H9 (cell line): ENCODE data around the gene IL4. TPM values are rescaled to one million over a fixed set of nuclear protein-coding genes. Genes with fewer than 3 reads are reported as not detected.

Experiments
- DNase-seq: peaks from one replicate; pipeline ENCODE4 v3.0.0-alpha.2; 2017
- H2AFZ ChIP-seq: one replicate; pipeline ENCODE4 v1.6.1; 2013; ENCODE audit warnings: mild to moderate bottlenecking, low read length, control low read depth, moderate library complexity
- H2AK5ac ChIP-seq: 2 replicates; pipeline ENCODE4 v1.6.1; 2013; ENCODE audit warnings: low read length, control low read depth, mixed read lengths; ENCODE audit not compliant: insufficient read length
- H2BK120ac ChIP-seq: one replicate; pipeline ENCODE4 v1.6.1; 2013; ENCODE audit warnings: low read depth, mild to moderate bottlenecking, low read length, control low read depth, inconsistent platforms; ENCODE audit not compliant: poor library complexity, severe bottlenecking
- H2BK12ac ChIP-seq: 2 replicates; pipeline ENCODE4 v1.6.1; 2013; ENCODE audit warnings: low read length, control low read depth, mixed read lengths, low read depth; ENCODE audit not compliant: insufficient read length
- H2BK15ac ChIP-seq: 2 replicates; pipeline ENCODE4 v1.6.1; 2013; ENCODE audit warnings: low read depth, low read length, control low read depth
- H2BK20ac ChIP-seq: one replicate; pipeline ENCODE4 v1.6.1; 2013; ENCODE audit warnings: low read depth, mild to moderate bottlenecking, low read length, control low read depth, inconsistent platforms; ENCODE audit not compliant: poor library complexity, severe bottlenecking
- H2BK5ac ChIP-seq: 2 replicates; pipeline ENCODE4 v1.6.1; 2013; ENCODE audit warnings: low read length, control low read depth, mixed read lengths; ENCODE audit not compliant: insufficient read length
- H3K14ac ChIP-seq: 2 replicates; pipeline ENCODE4 v1.6.1; 2013; ENCODE audit warnings: low read length, control low read depth; ENCODE audit not compliant: insufficient read depth
- H3K18ac ChIP-seq: 2 replicates; pipeline ENCODE4 v1.6.1; 2013; ENCODE audit warnings: low read depth, mild to moderate bottlenecking, mixed read lengths, low read length, control low read depth; ENCODE audit not compliant: insufficient read length
- H3K23ac ChIP-seq: 2 replicates; pipeline ENCODE4 v1.6.1; 2013; ENCODE audit warnings: low read length, control low read depth, mixed read lengths, low read depth; ENCODE audit not compliant: insufficient read length
- H3K23me2 ChIP-seq: 2 replicates; pipeline ENCODE4 v1.6.1; 2013; ENCODE audit warnings: low read depth, mild to moderate bottlenecking, mixed read lengths, low read length, control low read depth; ENCODE audit not compliant: insufficient read length, poor library complexity, severe bottlenecking
- H3K27ac ChIP-seq: 2 replicates; pipeline ENCODE4 v1.5.1; 2013; ENCODE audit warnings: low read length, control low read depth, mixed read lengths, low read depth; ENCODE audit not compliant: insufficient read length
- H3K27me3 ChIP-seq: 2 replicates; pipeline ENCODE4 v1.6.1; 2013; ENCODE audit warnings: low read length, control low read depth, inconsistent platforms; ENCODE audit not compliant: insufficient read depth
- H3K4ac ChIP-seq: 2 replicates; pipeline ENCODE4 v1.6.1; 2013; ENCODE audit warnings: low read depth, mild to moderate bottlenecking, control low read depth, inconsistent platforms, low read length, moderate library complexity
- H3K4me1 ChIP-seq: 2 replicates; pipeline ENCODE4 v1.6.1; 2013; ENCODE audit warnings: low read length, control low read depth, inconsistent platforms; ENCODE audit not compliant: insufficient read depth
- H3K4me2 ChIP-seq: 2 replicates; pipeline ENCODE4 v1.6.1; 2013; ENCODE audit warnings: low read length, control low read depth, mixed read lengths; ENCODE audit not compliant: insufficient read length, insufficient read depth
- H3K56ac ChIP-seq: 2 replicates; pipeline ENCODE4 v1.6.1; 2013; ENCODE audit warnings: low read depth, mild to moderate bottlenecking, mixed read lengths, low read length, control low read depth; ENCODE audit not compliant: insufficient read length
- H3K79me1 ChIP-seq: 2 replicates; pipeline ENCODE4 v1.6.1; 2013; ENCODE audit warnings: low read depth, mild to moderate bottlenecking, moderate library complexity, low read length, control low read depth, inconsistent platforms; ENCODE audit not compliant: insufficient read depth, poor library complexity, severe bottlenecking
- H3K79me2 ChIP-seq: 2 replicates; pipeline ENCODE4 v1.6.1; 2013; ENCODE audit warnings: low read length, control low read depth, inconsistent platforms; ENCODE audit not compliant: insufficient read depth
- H3K9ac ChIP-seq: 2 replicates; pipeline ENCODE4 v1.6.1; 2013; ENCODE audit warnings: low read length, control low read depth, mixed read lengths; ENCODE audit not compliant: insufficient read length; ENCODE audit errors: extremely low read depth
- H3K9me3 ChIP-seq: one replicate; pipeline ENCODE4 v1.6.1; 2013; ENCODE audit warnings: low read depth, low read length, inconsistent platforms; ENCODE audit not compliant: control insufficient read depth
- H3T11ph ChIP-seq: one replicate; pipeline ENCODE4 v1.6.1; 2013; ENCODE audit warnings: mild to moderate bottlenecking, low read length, control low read depth, inconsistent platforms
- H4K20me1 ChIP-seq: one replicate; pipeline ENCODE4 v1.6.1; 2013; ENCODE audit not compliant: control insufficient read depth, insufficient read length, insufficient read depth
- H4K5ac ChIP-seq: 2 replicates; pipeline ENCODE4 v1.6.1; 2013; ENCODE audit warnings: low read depth, mild to moderate bottlenecking, mixed read lengths, low read length, control low read depth; ENCODE audit not compliant: insufficient read length
- H4K8ac ChIP-seq: replicated peaks from 2 replicates; pipeline ENCODE4 v1.6.1; 2013; ENCODE audit warnings: low read length, control low read depth, mixed read lengths, low read depth; ENCODE audit not compliant: insufficient read length
- H4K91ac ChIP-seq: 2 replicates; pipeline ENCODE4 v1.6.1; 2013; ENCODE audit warnings: low read depth, mild to moderate bottlenecking, moderate library complexity, mixed read lengths, low read length, control low read depth; ENCODE audit not compliant: insufficient read length
- H3K27ac Mint-ChIP-seq, 3 experiments: 2 replicates in 2 of 3; 3 replicates in 1 of 3; pipeline ENCODE4 v1.8.0; 2020 to 2021; ENCODE audit warnings: mixed read lengths in 3 of 3, mild to moderate bottlenecking in 1 of 3, moderate library complexity in 1 of 3
- H3K27me3 Mint-ChIP-seq: 2 replicates; pipeline ENCODE4 v1.8.0; 2021; ENCODE audit warnings: low read depth, mild to moderate bottlenecking, moderate library complexity, mixed read lengths
- H3K36me3 Mint-ChIP-seq, 3 experiments: 2 replicates in 2 of 3; 3 replicates in 1 of 3; pipeline ENCODE4 v1.8.0; 2020 to 2021; ENCODE audit warnings: low read depth in 3 of 3, mixed read lengths in 3 of 3; ENCODE audit not compliant: insufficient read depth in 1 of 3
- H3K4me1 Mint-ChIP-seq, 2 experiments: 2 replicates each; pipeline ENCODE4 v1.8.0; 2020; ENCODE audit warnings: mixed read lengths in 2 of 2
- H3K4me3 Mint-ChIP-seq, 2 experiments: 2 replicates in 1 of 2; 3 replicates in 1 of 2; pipeline ENCODE4 v1.8.0; 2020 to 2021; ENCODE audit warnings: mild to moderate bottlenecking in 2 of 2, mixed read lengths in 2 of 2, moderate library complexity in 1 of 2
- H3K9me3 Mint-ChIP-seq, 2 experiments: 2 replicates in 1 of 2; 3 replicates in 1 of 2; pipeline ENCODE4 v1.8.0; 2020; ENCODE audit warnings: mild to moderate bottlenecking in 2 of 2, mixed read lengths in 2 of 2, moderate library complexity in 1 of 2
- WGBS: extraction: QIAGEN DNeasy Blood & Tissue Kit; methylation state at CpG from one replicate; pipeline ENCODE4 v1.1.7; 2013; ENCODE audit warnings: missing lambda C conversion rate, low lambda C conversion rate, mixed read lengths; ENCODE audit not compliant: insufficient read length; ENCODE audit errors: extremely low coverage; 5-methylcytosine and 5-hydroxymethylcytosine counted together
- total RNA-seq: library from RNA; stranded (reverse); gene quantifications from 2 replicates; pipeline ENCODE4 v1.2.1, GENCODE V29; 2021
- TF ChIP-seq, protein P1 (sequence below): fragments of 200-600 bp; sonication (generic); conservative IDR thresholded peaks from 3 replicates; pipeline ENCODE4 v1.8.0; 2021; ENCODE audit warnings: antibody characterized with exemption, mild to moderate bottlenecking

IL4 gene
- total RNA-seq, 1 experiment from 2014 or later: not detected

DNA sequence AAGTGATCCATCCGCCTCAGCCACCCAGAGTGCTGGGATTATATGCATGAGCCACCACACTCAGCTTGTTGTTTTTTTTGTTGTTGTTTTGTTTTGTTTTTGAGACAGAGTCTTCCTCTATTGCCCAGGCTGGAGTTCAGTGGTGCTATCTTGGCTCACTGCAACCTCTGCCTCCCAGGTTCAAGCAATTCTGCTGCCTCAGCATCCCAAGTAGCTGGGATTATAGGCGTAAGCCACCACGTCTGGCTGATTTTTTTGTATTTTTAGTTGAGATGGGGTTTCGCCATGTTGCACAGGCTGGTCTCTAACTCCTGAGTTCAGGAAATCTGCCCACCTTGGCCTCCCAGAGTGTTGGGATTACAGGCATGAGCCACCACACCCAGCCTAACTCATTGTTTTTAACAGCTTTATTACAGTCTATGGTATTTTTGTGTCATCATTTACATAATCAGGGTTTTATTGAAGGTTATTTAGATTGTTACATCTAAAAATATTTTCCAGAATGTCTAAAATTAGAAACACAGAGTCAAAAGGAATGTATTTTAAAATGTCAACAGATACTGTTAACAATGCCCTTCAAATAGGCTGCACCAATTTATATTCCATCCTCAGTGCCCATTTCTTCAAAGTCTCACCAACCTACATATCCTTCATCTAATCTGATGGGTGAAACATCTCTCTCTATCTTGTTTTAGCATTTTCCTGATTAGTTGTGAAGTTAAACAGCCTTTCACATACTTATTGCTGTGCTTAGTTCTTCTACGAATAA, 44.9 kb downstream of the IL4 start:
- TF ChIP-seq, protein P1, sequence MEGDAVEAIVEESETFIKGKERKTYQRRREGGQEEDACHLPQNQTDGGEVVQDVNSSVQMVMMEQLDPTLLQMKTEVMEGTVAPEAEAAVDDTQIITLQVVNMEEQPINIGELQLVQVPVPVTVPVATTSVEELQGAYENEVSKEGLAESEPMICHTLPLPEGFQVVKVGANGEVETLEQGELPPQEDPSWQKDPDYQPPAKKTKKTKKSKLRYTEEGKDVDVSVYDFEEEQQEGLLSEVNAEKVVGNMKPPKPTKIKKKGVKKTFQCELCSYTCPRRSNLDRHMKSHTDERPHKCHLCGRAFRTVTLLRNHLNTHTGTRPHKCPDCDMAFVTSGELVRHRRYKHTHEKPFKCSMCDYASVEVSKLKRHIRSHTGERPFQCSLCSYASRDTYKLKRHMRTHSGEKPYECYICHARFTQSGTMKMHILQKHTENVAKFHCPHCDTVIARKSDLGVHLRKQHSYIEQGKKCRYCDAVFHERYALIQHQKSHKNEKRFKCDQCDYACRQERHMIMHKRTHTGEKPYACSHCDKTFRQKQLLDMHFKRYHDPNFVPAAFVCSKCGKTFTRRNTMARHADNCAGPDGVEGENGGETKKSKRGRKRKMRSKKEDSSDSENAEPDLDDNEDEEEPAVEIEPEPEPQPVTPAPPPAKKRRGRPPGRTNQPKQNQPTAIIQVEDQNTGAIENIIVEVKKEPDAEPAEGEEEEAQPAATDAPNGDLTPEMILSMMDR: no peak
- H4K8ac ChIP-seq: no peak overlapping the region
- WGBS: no CpG with 5 or more reads among the region's 5 CpGs
- no peak overlapping the region for H3K23ac ChIP-seq
- H3T11ph ChIP-seq: no peak overlapping the region
- H2BK120ac ChIP-seq: no peak overlapping the region
- H3K36me3 Mint-ChIP-seq: peaks cover 0 to 6% (median 0%) of the 10 kb centered on the region in 3 experiments; a peak in 1 of 7 replicates
- no peak for DNase-seq
- no peak overlapping the region for H2AK5ac ChIP-seq
- no peak overlapping the region for H2BK5ac ChIP-seq
- no peak overlapping the region for H3K27ac ChIP-seq
- no peak overlapping the region for H3K27ac Mint-ChIP-seq
- no peaks in the 10 kb centered on the region for H3K4me1 ChIP-seq
- no peak overlapping the region for H3K9ac ChIP-seq
- H3K79me1 ChIP-seq: no peaks in the 10 kb centered on the region
- no peak overlapping the region for H2BK20ac ChIP-seq
- no peak overlapping the region for H3K14ac ChIP-seq
- H3K18ac ChIP-seq: no peak overlapping the region
- H3K9me3 Mint-ChIP-seq: no peaks in the 10 kb centered on the region
- H3K27me3 ChIP-seq: no peaks in the 10 kb centered on the region
- no peak overlapping the region for H3K4me3 Mint-ChIP-seq
- no peak overlapping the region for H2BK12ac ChIP-seq
- H3K27me3 Mint-ChIP-seq: no peaks in the 10 kb centered on the region
- no peaks in the 10 kb centered on the region for H3K79me2 ChIP-seq
- no peaks in the 10 kb centered on the region for H3K9me3 ChIP-seq
- no peak overlapping the region for H4K91ac ChIP-seq
- no peak overlapping the region for H2AFZ ChIP-seq
- no peak overlapping the region for H3K56ac ChIP-seq
- H3K4me1 Mint-ChIP-seq: no peaks in the 10 kb centered on the region
- no peak overlapping the region for H3K4me2 ChIP-seq
- H3K23me2 ChIP-seq: no peaks in the 10 kb centered on the region
- no peaks in the 10 kb centered on the region for H4K20me1 ChIP-seq
- H3K4ac ChIP-seq: no peak overlapping the region
- no peak overlapping the region for H4K5ac ChIP-seq
- no peak overlapping the region for H2BK15ac ChIP-seq
